GM10248 (cell line): ENCODE measurements around the gene ARHGAP15.

Experiments used
- CTCF ChIA-PET: fragments of 300-600 bp; sonication (Branson Sonifier 250); formaldehyde crosslinking; extraction: SDS; loops from one replicate; lab custom pipeline; 2021; ENCODE audit warnings: antibody characterized with exemption; lab: Yijun Ruan, JAX
- POLR2A ChIA-PET: fragments of 350-650 bp; sonication (Branson Sonifier 250); formaldehyde crosslinking; extraction: SDS; loops from one replicate; lab custom pipeline; 2020; ENCODE audit warnings: antibody characterized with exemption; lab: Yijun Ruan, JAX
- DNase-seq: peaks from one replicate; pipeline ENCODE4 v3.0.0; 2012; ENCODE audit errors: extremely low spot score
- CTCF ChIP-seq: IDR thresholded peaks from 2 replicates; pipeline ENCODE4 v1.5.1; 2012; ENCODE audit warnings: mild to moderate bottlenecking, low read depth; ENCODE audit errors: extremely low read depth, missing control alignments, control extremely low read depth

Gene ARHGAP15

GRCh38 chr2:143431316-143431715 is 302.1 kb downstream of the ARHGAP15 start:
- TF ChIP-seq CTCF: no peak
- POLR2A ChIA-PET: no interaction called here

GRCh38 chr2:143433251-143433650 is 304.0 kb downstream of the ARHGAP15 start:
- POLR2A ChIA-PET: no interaction called here
- TF ChIP-seq CTCF: no peak
- no peak for DNase-seq
- CTCF ChIA-PET: interaction anchor here (1.1 kb wide), 2 partner anchors 10 to 21 kb away, joined by 3 to 4 read pairs; no protein-coding TSS in a partner anchor

More at GRCh38 chr2:143431316-143431715, 302.1 kb downstream of the ARHGAP15 start:
- no peak for DNase-seq
- CTCF ChIA-PET: no interaction called here

- CTCF ChIA-PET: interaction anchor here (1.1 kb wide), 2 partner anchors 11 to 22 kb away, joined by 3 to 4 read pairs; no protein-coding TSS in a partner anchor
- POLR2A ChIA-PET: no interaction called here
- DNase-seq: no peak
- TF ChIP-seq CTCF: no peak
These were observed 304.6 kb downstream of the ARHGAP15 start for GRCh38 chr2:143433840-143434239.

- DNase-seq: no peak
- POLR2A ChIA-PET: no interaction called here
- CTCF ChIA-PET: no interaction called here
- TF ChIP-seq CTCF: no peak
These were observed 305.2 kb downstream of the ARHGAP15 start for GRCh38 chr2:143434445-143434844.

GRCh38 chr2:143435131-143435530 is 305.9 kb downstream of the ARHGAP15 start:
- no peak for DNase-seq
- TF ChIP-seq CTCF: no peak
- ChIA-PET CTCF (no interaction called here), POLR2A (no interaction called here)

GRCh38 chr2:143436951-143437350 is 307.7 kb downstream of the ARHGAP15 start:
- CTCF ChIA-PET: no interaction called here

More at GRCh38 chr2:143436951-143437350, 307.7 kb downstream of the ARHGAP15 start:
- TF ChIP-seq CTCF: no peak
- POLR2A ChIA-PET: no interaction called here
- DNase-seq: no peak
